ENCODE results near the gene RNF114.
"Not testable (repeated sequence)": the region's sequence is repeated elsewhere in the genome, so short reads cannot be mapped to it uniquely, and the experiment has no call there.

The RNF114 gene

GRCh38 chr20:49936153-49937026, at the start of gene RNF114:
RNF114 (plus strand) TSS chr20:49936397; CDS start chr20:49936413, 16 bp downstream.
- peak; percentile 85 to 93 (median 86) for DNase-seq (ENCODE audit: low read depth in 3 of 3)

- DNase-seq (ENCODE audit: low read depth in 3 of 3), result no peak
These were observed 49.5 kb upstream of the RNF114 start for GRCh38 chr20:49886571-49887213.

- DNase-seq (ENCODE audit: low read depth in 3 of 3), result no peak
These were observed 48.7 kb upstream of the RNF114 start for GRCh38 chr20:49887251-49888211.

GRCh38 chr20:49888212-49889000, 47.8 kb upstream of the RNF114 start:
- DNase-seq (ENCODE audit: low read depth in 3 of 3), result peak; percentile 20 to 36 (median 27)

- DNase-seq (ENCODE audit: low read depth in 3 of 3), result no peak
These were observed 46.9 kb upstream of the RNF114 start for GRCh38 chr20:49889001-49889934.

- DNase-seq (ENCODE audit: low read depth in 3 of 3), result no peak
These were observed 46.3 kb upstream of the RNF114 start for GRCh38 chr20:49889935-49890333.

GRCh38 chr20:49890471-49891361, 45.5 kb upstream of the RNF114 start:
- no peak for DNase-seq (ENCODE audit: low read depth in 3 of 3)

- no peak for DNase-seq (ENCODE audit: low read depth in 3 of 3)
These were observed 44.6 kb upstream of the RNF114 start for GRCh38 chr20:49891476-49892110.

- no peak for DNase-seq (ENCODE audit: low read depth in 3 of 3)
These were observed 43.9 kb upstream of the RNF114 start for GRCh38 chr20:49892260-49892659.

- DNase-seq (ENCODE audit: low read depth in 3 of 3), result no peak
These were observed 43.4 kb upstream of the RNF114 start for GRCh38 chr20:49892817-49893216.

GRCh38 chr20:49893242-49894072, 42.7 kb upstream of the RNF114 start:
- DNase-seq (ENCODE audit: low read depth in 3 of 3), result peak; percentile 26 to 49 (median 32)

- DNase-seq (ENCODE audit: low read depth in 3 of 3), result peak; percentile 8 to 27 (median 23)
These were observed 42.1 kb upstream of the RNF114 start for GRCh38 chr20:49894073-49894470.

GRCh38 chr20:49895474-49896093, 40.6 kb upstream of the RNF114 start:
- not testable (repeated sequence) for DNase-seq (ENCODE audit: low read depth in 3 of 3)

GRCh38 chr20:49896204-49896603, 40.0 kb upstream of the RNF114 start:
- no peak for DNase-seq (ENCODE audit: low read depth in 3 of 3)

GRCh38 chr20:49899541-49900383, 36.4 kb upstream of the RNF114 start:
- no peak for DNase-seq (ENCODE audit: low read depth in 3 of 3)

GRCh38 chr20:49901588-49901987, 34.6 kb upstream of the RNF114 start:
- DNase-seq (ENCODE audit: low read depth in 3 of 3), result no peak
